ENCODE measurements around the gene GNG12.

DNA sequence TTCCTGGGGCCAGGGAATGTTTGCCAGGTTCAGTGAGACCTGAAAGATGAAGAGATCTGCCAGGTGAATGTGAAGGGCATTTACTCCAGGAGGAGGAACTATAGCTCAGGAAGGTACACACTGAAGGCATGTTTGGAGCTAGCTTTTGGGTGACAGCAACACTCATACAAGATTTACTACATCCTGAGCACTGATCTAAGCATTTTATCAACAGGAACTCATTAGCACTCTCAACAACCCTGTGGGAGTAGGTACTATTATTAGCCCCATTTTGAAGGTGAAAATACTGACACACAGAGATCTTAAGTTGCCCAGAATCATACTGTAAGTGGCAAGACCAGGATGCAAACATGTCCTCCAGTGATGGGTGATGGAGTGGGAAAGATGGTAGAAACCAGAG lies 141.6 kb downstream of the GNG12 start:
- TF ChIP-seq CTCF (IDR thresholded peaks at IDR 0.05 in 4 of 5, conservative IDR thresholded peaks at IDR 0.05 in 1 of 5) (no peak), POLR2A (IDR thresholded peaks at IDR 0.05) (no peak)
